Adrenal gland (tissue), 5 donors: ENCODE measurements around the gene PTPN1.

Source experiments
- POLR2A ChIP-seq, 2 donors: fragments of 450-650 bp; IDR thresholded peaks; one replicate each; pipeline ENCODE4 v1.6.1; 2017; ENCODE audit warnings: antibody characterized with exemption in 2 of 2, mild to moderate bottlenecking in 2 of 2, moderate library complexity in 1 of 2
- TF ChIP-seq, protein P1 (sequence below), 6 experiments: fragments of 450-650 bp in 4 of 6; fragments of 200-600 bp in 2 of 6; sonication (generic) in 1 of 6; IDR thresholded peaks; 1 replicate in 5 of 6; 2 replicates in 1 of 6; pipeline versions ENCODE4 v1.5.1 to v1.8.0; 2016 to 2021; ENCODE audit warnings: antibody characterized with exemption in 6 of 6, mild to moderate bottlenecking in 2 of 6, moderate library complexity in 1 of 6
- donor health status: DM: no; HTN: no; CAD: no.

DNA sequence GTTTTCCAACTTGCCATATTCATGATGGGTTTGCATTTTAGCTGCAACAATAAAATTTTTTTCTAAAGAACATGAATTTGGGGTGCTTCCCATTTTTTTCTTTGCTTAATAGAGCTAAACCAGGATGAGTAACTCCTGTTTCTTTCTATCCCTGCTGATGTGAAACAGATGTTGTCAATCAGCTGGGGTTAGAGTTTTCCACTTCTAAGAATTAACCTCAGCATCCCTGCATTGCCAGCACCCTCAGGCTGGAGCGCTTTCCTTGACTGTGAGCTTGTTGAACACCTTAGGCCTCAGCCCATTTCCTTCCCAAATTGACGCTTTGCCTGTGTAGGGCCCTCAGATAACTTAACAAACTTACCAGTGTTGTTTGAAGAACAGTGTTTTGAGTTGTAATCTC is 74.5 kb downstream of the PTPN1 start:
- TF ChIP-seq, protein P1, sequence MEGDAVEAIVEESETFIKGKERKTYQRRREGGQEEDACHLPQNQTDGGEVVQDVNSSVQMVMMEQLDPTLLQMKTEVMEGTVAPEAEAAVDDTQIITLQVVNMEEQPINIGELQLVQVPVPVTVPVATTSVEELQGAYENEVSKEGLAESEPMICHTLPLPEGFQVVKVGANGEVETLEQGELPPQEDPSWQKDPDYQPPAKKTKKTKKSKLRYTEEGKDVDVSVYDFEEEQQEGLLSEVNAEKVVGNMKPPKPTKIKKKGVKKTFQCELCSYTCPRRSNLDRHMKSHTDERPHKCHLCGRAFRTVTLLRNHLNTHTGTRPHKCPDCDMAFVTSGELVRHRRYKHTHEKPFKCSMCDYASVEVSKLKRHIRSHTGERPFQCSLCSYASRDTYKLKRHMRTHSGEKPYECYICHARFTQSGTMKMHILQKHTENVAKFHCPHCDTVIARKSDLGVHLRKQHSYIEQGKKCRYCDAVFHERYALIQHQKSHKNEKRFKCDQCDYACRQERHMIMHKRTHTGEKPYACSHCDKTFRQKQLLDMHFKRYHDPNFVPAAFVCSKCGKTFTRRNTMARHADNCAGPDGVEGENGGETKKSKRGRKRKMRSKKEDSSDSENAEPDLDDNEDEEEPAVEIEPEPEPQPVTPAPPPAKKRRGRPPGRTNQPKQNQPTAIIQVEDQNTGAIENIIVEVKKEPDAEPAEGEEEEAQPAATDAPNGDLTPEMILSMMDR (IDR thresholded peaks at IDR 0.05), result no peak
- no peak for TF ChIP-seq POLR2A (IDR thresholded peaks at IDR 0.05)
